ENCODE results near the gene CSNK1D. TPM values are rescaled to one million over a fixed set of nuclear protein-coding genes. Genes with fewer than 3 reads are reported as not detected.

Gene CSNK1D
- total RNA-seq, 1 experiment from 2014 or later: 111 TPM

GRCh38 chr17:82258555-82258954 lies 14.9 kb downstream of the CSNK1D start:
- H3K4me1 Mint-ChIP-seq: no peaks in the 10 kb centered on the region
- TF ChIP-seq SOX15 (CRISPR knock-in tag; IDR thresholded peaks at IDR 0.05) (no peak), NFYB (CRISPR knock-in tag; conservative IDR thresholded peaks at IDR 0.05; ENCODE audit: low read depth) (no peak), MYBL2 (CRISPR knock-in tag; IDR thresholded peaks at IDR 0.05) (no peak), AFF4 (CRISPR knock-in tag; IDR thresholded peaks at IDR 0.05; ENCODE audit: borderline replicate concordance) (no peak), NR1H2 (CRISPR knock-in tag; IDR thresholded peaks at IDR 0.05) (no peak), FOXP1 (CRISPR knock-in tag; IDR thresholded peaks at IDR 0.05; ENCODE audit: borderline replicate concordance) (no peak), ZNF416 (CRISPR knock-in tag; IDR thresholded peaks at IDR 0.05) (no peak), ATF1 (CRISPR knock-in tag; IDR thresholded peaks at IDR 0.05) (no peak), ZNF219 (CRISPR knock-in tag; IDR thresholded peaks at IDR 0.05; ENCODE audit: borderline replicate concordance) (no peak)
- TF ChIP-seq, protein P1, sequence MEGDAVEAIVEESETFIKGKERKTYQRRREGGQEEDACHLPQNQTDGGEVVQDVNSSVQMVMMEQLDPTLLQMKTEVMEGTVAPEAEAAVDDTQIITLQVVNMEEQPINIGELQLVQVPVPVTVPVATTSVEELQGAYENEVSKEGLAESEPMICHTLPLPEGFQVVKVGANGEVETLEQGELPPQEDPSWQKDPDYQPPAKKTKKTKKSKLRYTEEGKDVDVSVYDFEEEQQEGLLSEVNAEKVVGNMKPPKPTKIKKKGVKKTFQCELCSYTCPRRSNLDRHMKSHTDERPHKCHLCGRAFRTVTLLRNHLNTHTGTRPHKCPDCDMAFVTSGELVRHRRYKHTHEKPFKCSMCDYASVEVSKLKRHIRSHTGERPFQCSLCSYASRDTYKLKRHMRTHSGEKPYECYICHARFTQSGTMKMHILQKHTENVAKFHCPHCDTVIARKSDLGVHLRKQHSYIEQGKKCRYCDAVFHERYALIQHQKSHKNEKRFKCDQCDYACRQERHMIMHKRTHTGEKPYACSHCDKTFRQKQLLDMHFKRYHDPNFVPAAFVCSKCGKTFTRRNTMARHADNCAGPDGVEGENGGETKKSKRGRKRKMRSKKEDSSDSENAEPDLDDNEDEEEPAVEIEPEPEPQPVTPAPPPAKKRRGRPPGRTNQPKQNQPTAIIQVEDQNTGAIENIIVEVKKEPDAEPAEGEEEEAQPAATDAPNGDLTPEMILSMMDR (IDR thresholded peaks at IDR 0.05): no peak
- H3K36me3 Mint-ChIP-seq: peaks cover 82% of the 10 kb centered on the region
- H3K27me3 Mint-ChIP-seq (ENCODE audit: low read depth): no peaks in the 10 kb centered on the region
- H3K9me3 Mint-ChIP-seq: peaks cover 15% of the 10 kb centered on the region
- ATAC-seq (no peak), DNase-seq (ENCODE audit: low spot score) (no peak)
- no peak overlapping the region; the same call in 1 of the 2 replicates for H3K27ac Mint-ChIP-seq
- POLR2A ChIA-PET: no interaction called here
- H3K4me3 Mint-ChIP-seq: no peak overlapping the region
- CTCF ChIA-PET: interaction anchor here (0.7 kb wide), 1 partner anchor 22 kb away, joined by 4 read pairs; no protein-coding TSS in a partner anchor

- Mint-ChIP-seq H3K27ac (peak overlapping the region; percentile 23; the same call in 1 of the 2 replicates), H3K9me3 (peaks cover 15% of the 10 kb centered on the region), H3K4me3 (no peak overlapping the region), H3K36me3 (peaks cover 82% of the 10 kb centered on the region), H3K27me3 (ENCODE audit: low read depth) (no peaks in the 10 kb centered on the region), H3K4me1 (no peaks in the 10 kb centered on the region)
- ChIA-PET POLR2A (no interaction called here), CTCF (no interaction called here)
- ATAC-seq (peak; percentile 89), DNase-seq (ENCODE audit: low spot score) (peak; percentile 54)
- no peak for TF ChIP-seq AFF4 (CRISPR knock-in tag; IDR thresholded peaks at IDR 0.05; ENCODE audit: borderline replicate concordance)
- peak; percentile 68 for TF ChIP-seq NFYB (CRISPR knock-in tag; conservative IDR thresholded peaks at IDR 0.05; ENCODE audit: low read depth)
Observed at GRCh38 chr17:82257473-82257872, 16.0 kb downstream of the CSNK1D start.

GRCh38 chr17:82256242-82256885 lies 17.1 kb downstream of the CSNK1D start:
- no peak overlapping the region for H3K4me3 Mint-ChIP-seq
- ChIA-PET POLR2A (no interaction called here), CTCF (interaction anchor here (1.6 kb wide), 1 partner anchor 20 kb away, joined by 6 read pairs; no protein-coding TSS in a partner anchor)
- H3K4me1 Mint-ChIP-seq: no peaks in the 10 kb centered on the region
- TF ChIP-seq, protein P2, sequence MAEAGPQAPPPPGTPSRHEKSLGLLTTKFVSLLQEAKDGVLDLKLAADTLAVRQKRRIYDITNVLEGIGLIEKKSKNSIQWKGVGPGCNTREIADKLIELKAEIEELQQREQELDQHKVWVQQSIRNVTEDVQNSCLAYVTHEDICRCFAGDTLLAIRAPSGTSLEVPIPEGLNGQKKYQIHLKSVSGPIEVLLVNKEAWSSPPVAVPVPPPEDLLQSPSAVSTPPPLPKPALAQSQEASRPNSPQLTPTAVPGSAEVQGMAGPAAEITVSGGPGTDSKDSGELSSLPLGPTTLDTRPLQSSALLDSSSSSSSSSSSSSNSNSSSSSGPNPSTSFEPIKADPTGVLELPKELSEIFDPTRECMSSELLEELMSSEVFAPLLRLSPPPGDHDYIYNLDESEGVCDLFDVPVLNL (CRISPR knock-in tag; IDR thresholded peaks at IDR 0.05; ENCODE audit: borderline replicate concordance, low read depth): no peak
- TF ChIP-seq, protein P3, sequence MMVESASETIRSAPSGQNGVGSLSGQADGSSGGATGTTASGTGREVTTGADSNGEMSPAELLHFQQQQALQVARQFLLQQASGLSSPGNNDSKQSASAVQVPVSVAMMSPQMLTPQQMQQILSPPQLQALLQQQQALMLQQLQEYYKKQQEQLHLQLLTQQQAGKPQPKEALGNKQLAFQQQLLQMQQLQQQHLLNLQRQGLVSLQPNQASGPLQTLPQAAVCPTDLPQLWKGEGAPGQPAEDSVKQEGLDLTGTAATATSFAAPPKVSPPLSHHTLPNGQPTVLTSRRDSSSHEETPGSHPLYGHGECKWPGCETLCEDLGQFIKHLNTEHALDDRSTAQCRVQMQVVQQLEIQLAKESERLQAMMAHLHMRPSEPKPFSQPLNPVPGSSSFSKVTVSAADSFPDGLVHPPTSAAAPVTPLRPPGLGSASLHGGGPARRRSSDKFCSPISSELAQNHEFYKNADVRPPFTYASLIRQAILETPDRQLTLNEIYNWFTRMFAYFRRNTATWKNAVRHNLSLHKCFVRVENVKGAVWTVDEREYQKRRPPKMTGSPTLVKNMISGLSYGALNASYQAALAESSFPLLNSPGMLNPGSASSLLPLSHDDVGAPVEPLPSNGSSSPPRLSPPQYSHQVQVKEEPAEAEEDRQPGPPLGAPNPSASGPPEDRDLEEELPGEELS (CRISPR knock-in tag; IDR thresholded peaks at IDR 0.05): no peak
- TF ChIP-seq MXD4 (CRISPR knock-in tag; IDR thresholded peaks at IDR 0.05; ENCODE audit: borderline replicate concordance): no peak
- no peak for ATAC-seq
- H3K36me3 Mint-ChIP-seq: peaks cover 82% of the 10 kb centered on the region
- peak overlapping the region; percentile 23; the same call in 1 of the 2 replicates for H3K27ac Mint-ChIP-seq
- no peak for DNase-seq (ENCODE audit: low spot score)
- peaks cover 15% of the 10 kb centered on the region for H3K9me3 Mint-ChIP-seq
- no peaks in the 10 kb centered on the region for H3K27me3 Mint-ChIP-seq (ENCODE audit: low read depth)
